ENCODE results near the gene CCBE1.

CCBE1 gene

DNA sequence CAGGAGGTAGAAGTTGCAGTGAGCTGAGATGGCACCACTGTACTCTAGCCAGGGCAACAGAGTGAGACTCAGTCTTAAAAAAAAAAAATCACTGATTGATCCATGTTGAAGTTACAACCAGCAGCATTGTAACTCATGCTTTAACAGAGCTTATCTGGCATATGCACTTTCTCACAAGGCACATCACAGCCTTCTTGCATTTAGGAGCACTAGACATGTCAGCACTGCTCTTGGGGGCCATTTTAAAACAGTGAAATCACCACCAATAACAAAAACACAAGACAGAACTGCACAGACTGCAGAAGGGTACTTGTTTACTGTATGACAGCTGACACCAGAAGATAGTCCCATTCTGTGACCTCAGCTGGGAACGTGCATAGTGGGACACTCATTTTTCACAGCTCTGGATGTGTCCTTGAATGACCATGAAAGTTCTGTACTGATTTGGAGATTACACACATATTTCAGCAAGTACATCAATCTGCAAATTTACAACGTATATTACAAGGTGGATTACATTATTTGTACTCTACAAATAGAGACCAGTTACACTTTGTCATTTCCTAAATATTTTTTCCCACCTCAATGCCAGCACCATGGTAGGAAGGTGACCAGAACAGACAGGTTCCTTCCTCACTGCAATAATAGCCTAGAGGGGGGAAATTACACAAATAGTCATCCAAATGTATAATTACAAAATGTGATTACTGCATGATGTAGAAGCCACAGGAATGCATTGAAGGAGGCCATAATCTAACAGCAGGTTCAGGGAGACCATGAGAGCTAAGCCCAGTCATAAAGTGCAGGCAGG lies 35.1 kb downstream of the CCBE1 start:
- no peak overlapping the region for H3K27ac ChIP-seq
- TF ChIP-seq, protein P1, sequence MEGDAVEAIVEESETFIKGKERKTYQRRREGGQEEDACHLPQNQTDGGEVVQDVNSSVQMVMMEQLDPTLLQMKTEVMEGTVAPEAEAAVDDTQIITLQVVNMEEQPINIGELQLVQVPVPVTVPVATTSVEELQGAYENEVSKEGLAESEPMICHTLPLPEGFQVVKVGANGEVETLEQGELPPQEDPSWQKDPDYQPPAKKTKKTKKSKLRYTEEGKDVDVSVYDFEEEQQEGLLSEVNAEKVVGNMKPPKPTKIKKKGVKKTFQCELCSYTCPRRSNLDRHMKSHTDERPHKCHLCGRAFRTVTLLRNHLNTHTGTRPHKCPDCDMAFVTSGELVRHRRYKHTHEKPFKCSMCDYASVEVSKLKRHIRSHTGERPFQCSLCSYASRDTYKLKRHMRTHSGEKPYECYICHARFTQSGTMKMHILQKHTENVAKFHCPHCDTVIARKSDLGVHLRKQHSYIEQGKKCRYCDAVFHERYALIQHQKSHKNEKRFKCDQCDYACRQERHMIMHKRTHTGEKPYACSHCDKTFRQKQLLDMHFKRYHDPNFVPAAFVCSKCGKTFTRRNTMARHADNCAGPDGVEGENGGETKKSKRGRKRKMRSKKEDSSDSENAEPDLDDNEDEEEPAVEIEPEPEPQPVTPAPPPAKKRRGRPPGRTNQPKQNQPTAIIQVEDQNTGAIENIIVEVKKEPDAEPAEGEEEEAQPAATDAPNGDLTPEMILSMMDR (conservative IDR thresholded peaks at IDR 0.05): no peak
- no peak for TF ChIP-seq ZFX (IDR thresholded peaks at IDR 0.05)

DNA sequence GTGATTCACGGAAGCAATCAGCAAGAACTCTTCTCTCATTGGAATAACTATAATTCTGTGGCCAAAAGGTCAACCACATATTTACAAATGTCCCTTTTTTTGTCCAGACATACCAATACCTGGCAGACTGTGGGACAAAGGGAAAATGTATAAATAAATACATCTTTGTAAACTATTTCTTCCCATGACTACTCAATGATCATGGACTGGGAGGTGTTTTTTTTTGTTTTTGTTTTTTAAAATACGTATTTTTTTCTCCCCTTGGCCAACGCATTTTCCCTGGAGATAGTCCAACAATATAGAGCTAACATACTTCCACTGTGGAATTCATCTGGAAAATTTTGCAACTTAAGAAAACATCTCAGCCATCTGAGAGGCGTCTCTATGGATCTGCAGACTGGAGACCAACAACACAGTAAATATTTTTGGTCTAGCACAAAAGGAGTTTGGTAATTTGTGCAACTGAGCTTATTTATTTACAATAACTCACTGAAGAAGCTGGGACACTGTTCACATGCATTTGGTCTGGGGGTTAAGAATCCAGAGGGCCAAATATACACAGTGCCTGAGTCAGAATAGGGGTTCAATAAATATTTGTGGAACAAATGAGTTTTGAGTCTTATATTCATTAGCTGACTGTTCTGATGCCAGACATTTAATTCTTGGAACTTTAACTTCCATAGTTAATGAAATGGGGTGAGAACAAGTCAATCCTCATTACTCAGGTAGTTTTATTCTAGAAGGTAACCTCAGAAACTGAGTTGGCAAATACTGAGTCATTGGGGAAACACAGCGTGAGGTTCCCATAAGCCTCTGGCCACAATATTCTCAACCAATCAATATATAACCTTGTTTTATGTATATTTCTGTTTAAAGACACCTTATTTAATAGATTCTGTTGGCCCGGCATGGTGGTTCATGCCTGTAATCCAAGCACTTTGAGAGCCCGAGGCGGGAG lies 36.2 kb downstream of the CCBE1 start:
- no peak for TF ChIP-seq ZFX (IDR thresholded peaks at IDR 0.05)
- TF ChIP-seq, protein P1 (conservative IDR thresholded peaks at IDR 0.05): no peak
- H3K27ac ChIP-seq: no peak overlapping the region

DNA sequence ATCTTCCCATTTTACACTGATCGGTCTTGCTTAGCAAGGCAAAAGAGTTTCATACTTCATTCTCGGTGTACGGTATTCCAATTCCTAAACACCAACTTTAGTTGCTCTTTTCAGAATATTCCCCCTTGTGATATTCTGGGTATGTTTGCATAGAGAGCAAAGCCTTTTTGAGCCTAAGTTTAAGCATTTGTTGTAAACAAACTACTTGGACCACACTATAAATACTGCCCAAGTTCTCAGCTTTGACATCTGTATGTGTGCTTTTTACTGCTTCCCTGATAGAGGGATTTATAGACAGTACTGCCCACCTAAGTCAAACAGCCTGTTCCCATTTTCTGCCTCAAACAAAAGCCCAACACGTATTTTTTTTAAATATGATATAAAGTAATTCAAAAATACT lies 36.9 kb downstream of the CCBE1 start:
- no peak overlapping the region for H3K27ac ChIP-seq
- TF ChIP-seq ZFX (IDR thresholded peaks at IDR 0.05): no peak
- TF ChIP-seq, protein P1 (conservative IDR thresholded peaks at IDR 0.05): no peak

DNA sequence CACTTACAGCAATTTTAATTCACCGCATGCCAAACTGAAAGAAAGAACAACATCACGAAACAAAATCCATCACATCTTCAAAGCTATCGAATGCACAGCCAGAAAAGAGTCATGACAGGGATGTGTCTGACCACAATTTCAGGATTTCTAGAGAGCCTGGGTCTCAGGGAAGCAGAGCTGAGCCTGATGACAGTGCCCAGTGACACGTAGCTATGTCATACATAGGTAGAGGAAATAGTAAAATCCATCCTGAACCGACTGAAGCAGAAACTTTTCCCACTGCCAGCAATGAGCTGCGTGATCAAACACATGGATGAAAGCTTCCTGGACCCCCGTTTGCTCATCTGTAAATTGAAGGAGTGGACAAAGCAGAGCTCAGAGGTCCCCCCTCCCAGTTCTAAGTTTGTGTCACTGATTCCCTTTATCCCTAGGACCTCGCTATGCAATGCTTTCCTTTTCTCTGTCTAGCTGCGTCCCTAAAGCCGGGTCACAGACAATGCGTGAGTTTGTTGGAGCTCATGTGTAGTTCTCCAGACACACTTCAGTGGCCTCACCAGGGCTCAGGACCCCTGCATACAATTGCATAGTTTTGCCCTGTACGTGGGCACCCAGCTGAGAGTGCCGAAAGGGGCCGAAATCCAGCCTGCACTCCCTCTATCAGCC lies 37.6 kb downstream of the CCBE1 start:
- TF ChIP-seq, protein P1 (conservative IDR thresholded peaks at IDR 0.05): no peak
- TF ChIP-seq ZFX (IDR thresholded peaks at IDR 0.05): no peak
- no peak overlapping the region for H3K27ac ChIP-seq

DNA sequence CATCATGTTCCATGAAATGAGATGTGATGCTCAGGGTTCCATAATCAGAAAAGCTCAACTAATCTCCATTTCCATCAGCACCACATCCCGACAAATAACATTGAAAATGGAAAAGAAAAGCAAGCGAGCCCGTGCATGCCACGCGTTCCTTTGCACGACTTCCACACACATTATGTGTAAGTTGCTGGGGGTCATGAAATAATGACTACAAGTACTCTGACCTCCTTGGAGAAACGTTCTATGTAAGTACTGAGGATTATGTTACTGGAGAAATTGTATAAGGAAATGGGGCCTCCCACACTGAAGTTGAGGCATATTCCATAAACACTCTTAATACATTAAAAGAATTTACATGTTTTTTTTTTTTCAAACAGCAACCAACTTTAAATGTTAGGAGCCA lies 38.3 kb downstream of the CCBE1 start:
- H3K27ac ChIP-seq: no peak overlapping the region
- TF ChIP-seq ZFX (IDR thresholded peaks at IDR 0.05): no peak
- TF ChIP-seq, protein P1 (conservative IDR thresholded peaks at IDR 0.05): no peak

DNA sequence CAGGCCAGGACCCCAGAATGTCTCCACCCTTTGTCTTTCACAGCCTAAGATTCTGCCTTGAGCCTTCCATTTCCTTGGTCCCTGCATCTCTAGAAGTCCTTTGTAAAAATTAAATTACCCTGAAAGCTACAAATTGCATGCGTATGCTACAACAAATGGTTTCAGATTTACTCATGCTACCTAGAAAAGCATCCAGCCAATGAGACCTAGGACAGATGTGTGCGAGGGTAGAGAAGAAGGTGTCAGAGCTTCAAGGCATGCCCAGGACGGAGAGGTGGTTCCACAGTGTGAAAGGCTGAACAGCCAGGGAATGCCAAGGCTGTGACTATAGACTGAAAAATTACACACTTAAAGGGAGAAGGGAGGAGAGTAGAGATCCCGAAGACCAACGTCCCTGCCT lies 40.2 kb downstream of the CCBE1 start:
- H3K27ac ChIP-seq: no peak overlapping the region
- no peak for TF ChIP-seq ZFX (IDR thresholded peaks at IDR 0.05)
- TF ChIP-seq, protein P1 (conservative IDR thresholded peaks at IDR 0.05): no peak

Measured in C4-2B (cell line).